SK-N-DZ (cell line): ENCODE measurements around the gene NRM.
A peak's percentile ranks its signal among the peaks of the same experiment; 100 is the strongest.
"Not testable (repeated sequence)": the region's sequence is repeated elsewhere in the genome, so short reads cannot be mapped to it uniquely, and the experiment has no call there.

Experiments
- DNase-seq: peaks from one replicate; pipeline ENCODE4 v3.0.0-alpha.2; 2015; ENCODE audit warnings: low spot score

Gene NRM

GRCh38 chr6:30672445-30673253 lies 18.1 kb downstream of the NRM start, which contains the start of gene DHX16:
DHX16 (minus strand) TSS chr6:30673006; CDS start chr6:30672841, 165 bp downstream.
- DNase-seq, result peak; percentile 97

- DNase-seq, result no peak
These were observed 19.8 kb downstream of the NRM start for GRCh38 chr6:30670760-30671527.

GRCh38 chr6:30666300-30666699 lies 24.5 kb downstream of the NRM start:
- DNase-seq, result not testable (repeated sequence)

DNA sequence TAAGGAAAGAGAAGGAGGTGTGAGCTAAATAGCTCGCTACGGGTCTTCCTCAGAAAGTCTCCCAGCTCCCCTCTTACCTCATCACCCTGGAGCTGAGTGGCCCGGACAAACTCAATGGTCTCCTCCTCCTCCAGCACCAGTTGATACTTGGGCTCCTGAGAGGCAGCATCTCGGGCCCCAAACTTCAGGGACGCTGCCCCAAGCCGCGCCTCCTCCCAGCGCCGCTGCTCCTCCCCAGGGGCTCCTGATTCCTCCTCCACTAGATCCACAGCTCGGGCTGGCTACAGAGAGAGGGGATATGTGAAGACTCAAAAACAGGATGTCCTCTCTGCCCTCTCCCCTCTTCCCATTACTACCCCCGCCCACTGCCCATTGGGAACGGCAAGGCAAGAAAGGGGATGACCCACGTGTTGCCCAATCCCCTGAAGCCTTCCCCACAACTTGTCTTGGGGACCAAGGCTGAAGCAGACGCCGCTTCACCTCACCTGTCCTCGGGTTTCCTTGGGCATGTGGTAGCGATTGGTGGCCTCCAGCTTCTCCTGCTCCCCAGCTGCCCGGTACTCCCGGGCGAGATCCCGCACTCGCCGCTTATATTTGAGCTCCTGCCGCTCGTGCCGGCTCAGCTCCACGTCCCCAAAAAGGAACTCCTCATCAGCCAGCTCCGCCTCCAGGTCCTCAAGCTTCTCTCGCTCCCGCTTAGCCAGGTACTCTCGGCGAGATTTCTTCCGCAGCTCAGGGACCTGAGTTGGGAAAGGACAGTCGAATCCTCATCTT lies 25.6 kb downstream of the NRM start:
- DNase-seq, result no peak

- DNase-seq, result not testable (repeated sequence)
These were observed 32.9 kb downstream of the NRM start for GRCh38 chr6:30657922-30658321.

GRCh38 chr6:30657454-30657853 lies 33.3 kb downstream of the NRM start:
- DNase-seq, result no peak

GRCh38 chr6:30656513-30656912 lies 34.3 kb downstream of the NRM start:
- no peak for DNase-seq

- no peak for DNase-seq
These were observed 35.1 kb downstream of the NRM start for GRCh38 chr6:30655743-30656094.

- no peak for DNase-seq
These were observed 35.7 kb downstream of the NRM start for GRCh38 chr6:30654798-30655742.

GRCh38 chr6:30651143-30651542 lies 39.6 kb downstream of the NRM start:
- no peak for DNase-seq

GRCh38 chr6:30647242-30648116 lies 43.3 kb downstream of the NRM start:
- peak; percentile 87 for DNase-seq

DNA sequence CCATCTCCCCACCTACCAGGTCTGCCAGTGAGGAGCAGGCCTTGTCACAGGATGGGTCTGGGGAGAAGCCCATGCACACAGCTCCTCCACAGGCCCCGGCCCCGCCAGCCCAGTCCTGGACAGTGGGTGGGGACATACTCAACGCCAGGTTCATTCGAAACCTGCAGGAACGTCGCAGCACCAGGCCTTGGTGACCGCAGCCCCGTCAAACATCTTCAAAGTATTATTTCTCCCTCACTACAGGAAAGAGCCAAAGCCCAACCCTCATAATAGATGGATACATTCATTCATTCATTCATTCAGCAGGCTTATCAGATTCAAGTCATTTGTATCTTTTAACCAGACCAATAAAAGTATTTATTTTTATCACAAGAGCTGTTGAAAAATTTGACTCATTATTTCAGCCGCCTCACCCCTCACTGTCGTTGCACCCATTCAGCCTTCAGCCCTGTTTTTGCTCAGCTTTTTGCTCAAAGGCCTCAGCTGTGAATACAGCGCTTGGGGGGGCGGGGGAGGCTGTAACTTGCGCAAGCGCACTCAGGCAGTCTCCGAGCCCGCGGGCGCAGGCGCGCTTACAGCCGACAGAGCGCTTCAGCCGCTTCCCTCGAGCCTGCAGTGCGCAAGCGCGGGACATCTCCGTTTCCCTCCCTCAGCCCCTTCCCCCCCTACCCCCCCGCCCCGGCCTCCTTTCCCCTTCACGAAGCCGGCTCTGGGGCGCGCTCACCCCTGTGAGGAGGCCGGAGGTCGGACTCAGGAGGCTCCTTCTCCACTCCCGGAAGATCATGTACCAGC lies 44.1 kb downstream of the NRM start, which contains the start of gene C6orf136:
Gene C6orf136, plus strand, starts transcription at position 684 of the 792 bp plus-strand sequence. Its CDS starts 99 bp downstream, at position 783.
- DNase-seq, result peak; percentile 93

- no peak for DNase-seq
These were observed 44.8 kb downstream of the NRM start for GRCh38 chr6:30645989-30646388.

DNA sequence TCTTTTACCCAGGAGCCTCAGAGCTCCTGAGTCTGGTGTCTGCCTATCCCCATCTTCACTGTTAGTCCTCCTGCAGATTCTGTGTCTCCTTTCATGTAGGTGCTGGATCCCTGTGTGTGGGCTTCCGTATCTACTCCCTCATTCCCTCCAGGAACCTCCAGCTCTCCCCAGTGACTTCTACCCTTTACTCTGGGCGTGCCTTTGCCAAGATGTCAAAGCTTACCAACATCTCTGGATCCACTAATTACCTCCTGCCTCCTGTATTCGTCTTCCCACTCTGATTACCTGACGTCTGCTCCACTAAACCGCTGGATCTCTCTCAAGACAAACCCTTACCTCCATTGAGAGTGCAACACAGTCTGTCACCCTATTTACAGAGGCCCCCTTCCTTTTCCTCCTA lies 46.0 kb downstream of the NRM start:
- no peak for DNase-seq

GRCh38 chr6:30643656-30644055 lies 47.1 kb downstream of the NRM start:
- no peak for DNase-seq

GRCh38 chr6:30641048-30641447 lies 49.7 kb downstream of the NRM start:
- no peak for DNase-seq

- DNase-seq, result no peak
These were observed 50.3 kb downstream of the NRM start for GRCh38 chr6:30640481-30640880.
